ENCODE results near the gene ALK.
"Not testable (repeated sequence)": the region's sequence is repeated elsewhere in the genome, so short reads cannot be mapped to it uniquely, and the experiment has no call there.

Gene ALK

GRCh38 chr2:29245035-29245741 is 676.2 kb downstream of the ALK start:
- DNase-seq (ENCODE audit: low read depth): not testable (repeated sequence)

- DNase-seq (ENCODE audit: low read depth): no peak
Observed at GRCh38 chr2:29242621-29243375, 678.6 kb downstream of the ALK start.

GRCh38 chr2:29241955-29242565 is 679.3 kb downstream of the ALK start:
- DNase-seq (ENCODE audit: low read depth): no peak

GRCh38 chr2:29241341-29241740 is 680.0 kb downstream of the ALK start:
- no peak for DNase-seq (ENCODE audit: low read depth)

- no peak for DNase-seq (ENCODE audit: low read depth)
Observed at GRCh38 chr2:29240601-29241000, 680.8 kb downstream of the ALK start.

GRCh38 chr2:29239209-29239960 is 682.0 kb downstream of the ALK start:
- DNase-seq (ENCODE audit: low read depth): no peak

- DNase-seq (ENCODE audit: low read depth): no peak
Observed at GRCh38 chr2:29238497-29238896, 682.9 kb downstream of the ALK start.

GRCh38 chr2:29236074-29236473 is 685.3 kb downstream of the ALK start:
- no peak for DNase-seq (ENCODE audit: low read depth)

GRCh38 chr2:29235411-29235810 is 686.0 kb downstream of the ALK start:
- DNase-seq (ENCODE audit: low read depth): no peak

GRCh38 chr2:29233428-29233827 is 688.0 kb downstream of the ALK start:
- DNase-seq (ENCODE audit: low read depth): no peak

- DNase-seq (ENCODE audit: low read depth): no peak
Observed at GRCh38 chr2:29232041-29232440, 689.3 kb downstream of the ALK start.

GRCh38 chr2:29229640-29230039 is 691.7 kb downstream of the ALK start:
- no peak for DNase-seq (ENCODE audit: low read depth)

GRCh38 chr2:29228947-29229346 is 692.4 kb downstream of the ALK start:
- DNase-seq (ENCODE audit: low read depth): no peak

GRCh38 chr2:29227935-29228675 is 693.3 kb downstream of the ALK start:
- DNase-seq (ENCODE audit: low read depth): peak; percentile 12

GRCh38 chr2:29226808-29227207 is 694.6 kb downstream of the ALK start:
- DNase-seq (ENCODE audit: low read depth): no peak

GRCh38 chr2:29226375-29226774 is 695.0 kb downstream of the ALK start:
- no peak for DNase-seq (ENCODE audit: low read depth)

GRCh38 chr2:29225814-29226213 is 695.6 kb downstream of the ALK start:
- no peak for DNase-seq (ENCODE audit: low read depth)

GRCh38 chr2:29224693-29225551 is 696.5 kb downstream of the ALK start:
- no peak for DNase-seq (ENCODE audit: low read depth)

GRCh38 chr2:29223851-29224692 is 697.3 kb downstream of the ALK start:
- peak; percentile 69 for DNase-seq (ENCODE audit: low read depth)

- no peak for DNase-seq (ENCODE audit: low read depth)
Observed at GRCh38 chr2:29223257-29223656, 698.1 kb downstream of the ALK start.

Data from stromal cell of bone marrow (primary cell).